ENCODE data around the gene DYNLT5.

The DYNLT5 gene, protein sequence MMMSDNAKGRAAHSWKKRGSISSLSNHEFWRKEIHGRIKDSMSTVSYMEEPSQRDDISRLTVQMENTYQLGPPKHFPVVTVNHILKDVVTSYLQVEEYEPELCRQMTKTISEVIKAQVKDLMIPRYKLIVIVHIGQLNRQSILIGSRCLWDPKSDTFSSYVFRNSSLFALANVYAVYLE

GRCh38 chr1:66752000-66752592 is at the start of gene DYNLT5:
TSS of gene DYNLT5 (plus strand) at chr1:66752459. CDS start at chr1:66754659, 2,200 bp downstream.
- Histone ChIP-seq H3K27ac (peak within 1 kb of the TSS; percentile 61), H3K4me3 (ENCODE audit: low read depth in 1 of 2, low read length in 1 of 2) (peak within 1 kb of the TSS; percentile 55 to 66), H3K27me3 (no peaks in the 10 kb centered on the region), H3K36me3 (no peaks in the 10 kb centered on the region), H3K4me1 (ENCODE audit: control insufficient read depth in 1 of 2, insufficient read depth in 1 of 2, low read depth in 1 of 2, low read length in 1 of 2) (peaks cover 28 to 43% of the 10 kb centered on the region in 2 experiments), H3K9me3 (no peaks in the 10 kb centered on the region)
- TF ChIP-seq, protein P1, sequence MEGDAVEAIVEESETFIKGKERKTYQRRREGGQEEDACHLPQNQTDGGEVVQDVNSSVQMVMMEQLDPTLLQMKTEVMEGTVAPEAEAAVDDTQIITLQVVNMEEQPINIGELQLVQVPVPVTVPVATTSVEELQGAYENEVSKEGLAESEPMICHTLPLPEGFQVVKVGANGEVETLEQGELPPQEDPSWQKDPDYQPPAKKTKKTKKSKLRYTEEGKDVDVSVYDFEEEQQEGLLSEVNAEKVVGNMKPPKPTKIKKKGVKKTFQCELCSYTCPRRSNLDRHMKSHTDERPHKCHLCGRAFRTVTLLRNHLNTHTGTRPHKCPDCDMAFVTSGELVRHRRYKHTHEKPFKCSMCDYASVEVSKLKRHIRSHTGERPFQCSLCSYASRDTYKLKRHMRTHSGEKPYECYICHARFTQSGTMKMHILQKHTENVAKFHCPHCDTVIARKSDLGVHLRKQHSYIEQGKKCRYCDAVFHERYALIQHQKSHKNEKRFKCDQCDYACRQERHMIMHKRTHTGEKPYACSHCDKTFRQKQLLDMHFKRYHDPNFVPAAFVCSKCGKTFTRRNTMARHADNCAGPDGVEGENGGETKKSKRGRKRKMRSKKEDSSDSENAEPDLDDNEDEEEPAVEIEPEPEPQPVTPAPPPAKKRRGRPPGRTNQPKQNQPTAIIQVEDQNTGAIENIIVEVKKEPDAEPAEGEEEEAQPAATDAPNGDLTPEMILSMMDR (IDR thresholded peaks at IDR 0.05): no peak

- TF ChIP-seq, protein P1 (IDR thresholded peaks at IDR 0.05): no peak
- no peaks in the 10 kb centered on the region for H3K9me3 ChIP-seq
Measured at GRCh38 chr1:66704177-66704875, 47.9 kb upstream of the DYNLT5 start.

DNA sequence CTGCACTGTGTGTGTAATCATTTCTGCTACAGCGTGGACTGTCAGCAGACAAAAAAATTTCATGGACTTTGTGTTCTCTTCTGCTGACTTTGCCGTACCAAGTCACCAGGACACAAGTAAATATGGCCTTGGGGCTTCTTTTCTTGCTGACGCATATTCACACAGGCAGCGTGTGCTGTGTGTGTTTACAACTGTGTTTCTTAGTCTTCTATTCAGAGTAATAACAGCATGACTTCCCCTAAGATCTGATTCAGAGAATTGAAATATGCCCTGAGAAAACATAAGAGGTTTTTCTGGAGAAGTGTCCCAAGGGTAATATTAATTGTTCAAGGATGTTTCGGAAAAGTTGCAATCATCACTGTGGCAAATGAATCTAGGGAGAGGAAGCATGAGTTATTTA is 47.1 kb upstream of the DYNLT5 start:
- Histone ChIP-seq H3K4me1 (ENCODE audit: control insufficient read depth in 1 of 2, insufficient read depth in 1 of 2, low read depth in 1 of 2, low read length in 1 of 2) (no peaks in the 10 kb centered on the region), H3K36me3 (no peaks in the 10 kb centered on the region), H3K4me3 (ENCODE audit: low read depth in 1 of 2, low read length in 1 of 2) (no peak overlapping the region), H3K9me3 (no peaks in the 10 kb centered on the region), H3K27ac (no peak overlapping the region), H3K27me3 (no peaks in the 10 kb centered on the region)
- TF ChIP-seq, protein P1 (IDR thresholded peaks at IDR 0.05): no peak

More at GRCh38 chr1:66704177-66704875, 47.9 kb upstream of the DYNLT5 start:
- Histone ChIP-seq H3K27me3 (no peaks in the 10 kb centered on the region), H3K4me1 (ENCODE audit: control insufficient read depth in 1 of 2, insufficient read depth in 1 of 2, low read depth in 1 of 2, low read length in 1 of 2) (no peaks in the 10 kb centered on the region), H3K27ac (no peak overlapping the region), H3K4me3 (ENCODE audit: low read depth in 1 of 2, low read length in 1 of 2) (no peak overlapping the region), H3K36me3 (no peaks in the 10 kb centered on the region)

DNA sequence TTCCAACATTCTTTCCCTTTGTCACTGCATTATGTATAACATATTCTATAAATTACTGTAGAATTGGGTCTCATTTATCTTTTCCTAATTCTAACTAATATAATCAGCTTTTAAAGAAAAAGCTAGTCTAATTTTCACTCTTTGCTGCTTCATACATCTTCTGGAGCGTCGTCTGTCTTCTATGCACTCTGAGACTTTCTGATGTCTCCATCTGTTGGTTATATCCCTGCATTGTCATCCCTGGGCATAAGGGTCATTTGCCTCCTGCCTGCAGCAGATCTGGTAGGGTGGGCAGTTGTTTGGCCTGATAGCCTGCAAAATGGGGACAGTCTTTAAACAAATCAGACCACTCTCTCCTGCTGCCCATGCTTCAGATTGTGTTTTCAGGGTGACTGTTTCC is 40.8 kb upstream of the DYNLT5 start:
- TF ChIP-seq, protein P1 (IDR thresholded peaks at IDR 0.05): no peak
- Histone ChIP-seq H3K4me1 (ENCODE audit: control insufficient read depth in 1 of 2, insufficient read depth in 1 of 2, low read depth in 1 of 2, low read length in 1 of 2) (no peaks in the 10 kb centered on the region), H3K36me3 (no peaks in the 10 kb centered on the region), H3K27me3 (no peaks in the 10 kb centered on the region), H3K27ac (no peak overlapping the region), H3K4me3 (ENCODE audit: low read depth in 1 of 2, low read length in 1 of 2) (no peak overlapping the region), H3K9me3 (no peaks in the 10 kb centered on the region)

DNA sequence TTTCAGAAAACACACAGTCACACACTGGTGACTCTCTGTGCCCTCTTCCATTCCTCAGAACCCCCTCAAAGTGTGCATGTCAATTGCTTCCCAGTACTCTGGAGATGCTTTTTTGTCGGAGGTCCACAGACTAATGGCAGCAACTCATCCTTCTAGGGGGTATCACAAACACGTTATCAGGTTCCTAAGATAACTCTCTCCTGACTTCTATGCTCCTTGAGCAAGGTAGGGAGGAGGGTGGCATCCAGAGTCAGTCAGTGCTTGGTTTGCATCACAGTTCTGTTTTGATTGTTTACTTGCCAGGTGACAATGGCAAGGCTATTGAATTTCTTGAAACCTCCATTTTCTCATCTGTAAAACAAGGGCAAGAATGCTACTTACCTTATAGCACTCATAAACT is 39.4 kb upstream of the DYNLT5 start:
- TF ChIP-seq, protein P1 (IDR thresholded peaks at IDR 0.05): no peak
- Histone ChIP-seq H3K36me3 (no peaks in the 10 kb centered on the region), H3K4me1 (ENCODE audit: control insufficient read depth in 1 of 2, insufficient read depth in 1 of 2, low read depth in 1 of 2, low read length in 1 of 2) (no peaks in the 10 kb centered on the region), H3K27me3 (no peaks in the 10 kb centered on the region), H3K4me3 (ENCODE audit: low read depth in 1 of 2, low read length in 1 of 2) (no peak overlapping the region), H3K9me3 (no peaks in the 10 kb centered on the region), H3K27ac (no peak overlapping the region)

All from neutrophil (primary cell).